ENCODE results near the gene PCDH19. TPM values are rescaled to one million over a fixed set of nuclear protein-coding genes. Genes with fewer than 3 reads are reported as not detected.
A peak's percentile ranks its signal among the peaks of the same experiment; 100 is the strongest.

The PCDH19 gene
- total RNA-seq, 4 donors from 2014 or later: 0.68 to 3.1 (median 1.8) TPM

DNA sequence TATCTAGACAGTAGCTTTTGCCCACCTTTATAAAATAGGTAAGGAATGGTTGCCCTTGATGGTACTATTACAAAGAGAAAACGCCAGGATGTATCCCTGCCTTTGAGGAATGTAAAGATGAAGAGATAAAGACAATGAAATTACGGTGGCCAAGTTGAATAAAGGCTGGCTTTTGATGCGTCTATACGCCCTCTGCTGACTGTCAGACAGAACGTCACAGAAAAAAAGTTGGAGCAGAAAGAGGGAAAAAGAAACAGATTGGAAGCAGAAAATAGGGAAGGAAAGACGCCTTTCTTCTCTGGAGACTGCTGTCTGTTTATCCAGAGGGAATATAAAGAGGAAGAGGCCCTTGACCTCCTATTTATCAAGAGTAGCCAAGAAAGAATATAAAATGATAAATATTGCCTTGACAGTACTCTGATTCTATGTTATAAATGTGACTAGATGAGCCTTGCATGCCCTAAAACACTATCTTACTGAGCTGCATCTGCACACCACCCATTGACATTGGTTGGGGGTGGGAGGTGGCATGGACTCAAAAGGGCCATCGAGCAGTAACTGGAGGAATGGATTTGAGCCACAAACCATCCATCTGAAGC lies 30.6 kb downstream of the PCDH19 start:
- Histone ChIP-seq H3K27ac (no peak overlapping the region), H3K36me3 (no peaks in the 10 kb centered on the region), H3K4me3 (no peak overlapping the region), H3K9me3 (no peaks in the 10 kb centered on the region), H3K27me3 (no peaks in the 10 kb centered on the region), H3K4me1 (no peaks in the 10 kb centered on the region)
- WGBS: 11% methylated on average over 7 of the region's 7 CpGs
- TF ChIP-seq, protein P1, sequence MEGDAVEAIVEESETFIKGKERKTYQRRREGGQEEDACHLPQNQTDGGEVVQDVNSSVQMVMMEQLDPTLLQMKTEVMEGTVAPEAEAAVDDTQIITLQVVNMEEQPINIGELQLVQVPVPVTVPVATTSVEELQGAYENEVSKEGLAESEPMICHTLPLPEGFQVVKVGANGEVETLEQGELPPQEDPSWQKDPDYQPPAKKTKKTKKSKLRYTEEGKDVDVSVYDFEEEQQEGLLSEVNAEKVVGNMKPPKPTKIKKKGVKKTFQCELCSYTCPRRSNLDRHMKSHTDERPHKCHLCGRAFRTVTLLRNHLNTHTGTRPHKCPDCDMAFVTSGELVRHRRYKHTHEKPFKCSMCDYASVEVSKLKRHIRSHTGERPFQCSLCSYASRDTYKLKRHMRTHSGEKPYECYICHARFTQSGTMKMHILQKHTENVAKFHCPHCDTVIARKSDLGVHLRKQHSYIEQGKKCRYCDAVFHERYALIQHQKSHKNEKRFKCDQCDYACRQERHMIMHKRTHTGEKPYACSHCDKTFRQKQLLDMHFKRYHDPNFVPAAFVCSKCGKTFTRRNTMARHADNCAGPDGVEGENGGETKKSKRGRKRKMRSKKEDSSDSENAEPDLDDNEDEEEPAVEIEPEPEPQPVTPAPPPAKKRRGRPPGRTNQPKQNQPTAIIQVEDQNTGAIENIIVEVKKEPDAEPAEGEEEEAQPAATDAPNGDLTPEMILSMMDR (IDR thresholded peaks at IDR 0.05): peak in 1 of 2 donors; percentile 19
- no peak for TF ChIP-seq POLR2A (IDR thresholded peaks at IDR 0.05)
- DNase-seq (ENCODE audit: low spot score in 2 of 2): no peak

- Histone ChIP-seq H3K4me1 (no peaks in the 10 kb centered on the region), H3K27me3 (no peaks in the 10 kb centered on the region), H3K4me3 (no peak overlapping the region), H3K9me3 (no peaks in the 10 kb centered on the region), H3K36me3 (no peaks in the 10 kb centered on the region), H3K27ac (no peak overlapping the region)
- DNase-seq (ENCODE audit: low spot score in 2 of 2): no peak
- no peak for TF ChIP-seq POLR2AphosphoS5 (IDR thresholded peaks at IDR 0.05)
- TF ChIP-seq POLR2A (IDR thresholded peaks at IDR 0.05): no peak
- no peak for TF ChIP-seq EP300 (IDR thresholded peaks at IDR 0.05)
- TF ChIP-seq, protein P1 (IDR thresholded peaks at IDR 0.05): no peak
- WGBS: 77% methylated on average over 5 of the region's 5 CpGs
Measured at GRCh38 chrX:100377826-100378225, 32.2 kb downstream of the PCDH19 start.

DNA sequence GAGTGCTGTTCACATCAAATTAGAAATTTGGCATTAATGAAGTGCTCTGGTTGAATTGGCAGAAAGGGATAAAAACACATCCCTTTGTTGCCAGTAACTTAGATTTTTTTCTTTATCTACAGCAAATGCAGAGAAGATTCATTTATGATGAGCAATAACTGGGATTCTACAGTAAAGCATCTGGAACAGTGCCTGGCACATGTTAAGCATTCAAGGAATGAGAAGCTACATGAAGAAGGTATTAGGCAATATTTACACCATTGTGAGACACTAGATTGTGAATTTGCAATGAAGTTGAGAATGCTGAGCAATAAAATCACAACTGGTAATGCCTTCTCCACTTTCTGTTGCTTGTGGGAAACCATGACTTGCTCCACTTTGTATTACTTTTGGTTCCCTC lies 33.5 kb downstream of the PCDH19 start:
- Histone ChIP-seq H3K9me3 (no peaks in the 10 kb centered on the region), H3K36me3 (no peaks in the 10 kb centered on the region), H3K27ac (no peak overlapping the region), H3K4me1 (no peaks in the 10 kb centered on the region), H3K27me3 (no peaks in the 10 kb centered on the region), H3K4me3 (no peak overlapping the region)
- no peak for DNase-seq (ENCODE audit: low spot score in 2 of 2)
- TF ChIP-seq POLR2A (IDR thresholded peaks at IDR 0.05): no peak
- TF ChIP-seq POLR2AphosphoS5 (IDR thresholded peaks at IDR 0.05): no peak
- TF ChIP-seq, protein P1 (IDR thresholded peaks at IDR 0.05): no peak
- TF ChIP-seq EP300 (IDR thresholded peaks at IDR 0.05): no peak

DNA sequence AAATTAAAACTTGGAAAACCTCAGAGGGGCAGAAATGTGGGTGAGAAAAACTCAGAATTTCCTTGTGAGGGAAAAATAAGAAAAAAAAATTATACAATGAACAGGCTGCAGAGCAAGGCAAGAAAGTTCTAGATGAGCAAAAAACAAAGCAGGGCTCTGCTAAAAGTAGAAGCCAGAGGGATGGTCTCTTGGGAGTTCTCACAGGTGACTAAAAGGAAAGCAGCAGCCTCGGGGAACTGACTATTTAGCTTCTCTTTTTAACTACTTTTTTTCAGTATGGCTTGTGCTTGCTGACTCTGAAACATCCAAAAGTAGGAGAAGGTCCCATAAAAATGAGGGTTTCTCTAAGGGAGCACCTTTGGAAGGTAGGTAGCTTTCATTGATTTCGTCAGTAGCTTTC lies 36.4 kb downstream of the PCDH19 start:
- whole genome bisulfite sequencing: 65% methylated on average over 2 of the region's 2 CpGs
- H3K27me3 ChIP-seq: no peaks in the 10 kb centered on the region
- TF ChIP-seq POLR2A (IDR thresholded peaks at IDR 0.05) (no peak), EP300 (IDR thresholded peaks at IDR 0.05) (no peak), POLR2AphosphoS5 (IDR thresholded peaks at IDR 0.05) (no peak)
- TF ChIP-seq, protein P1 (IDR thresholded peaks at IDR 0.05): no peak

GRCh38 chrX:100368167-100368566 lies 41.9 kb downstream of the PCDH19 start:
- Histone ChIP-seq H3K27me3 (no peaks in the 10 kb centered on the region), H3K9me3 (no peaks in the 10 kb centered on the region), H3K36me3 (no peaks in the 10 kb centered on the region), H3K4me1 (no peaks in the 10 kb centered on the region), H3K4me3 (no peak overlapping the region), H3K27ac (no peak overlapping the region)
- no peak for TF ChIP-seq EP300 (IDR thresholded peaks at IDR 0.05)
- TF ChIP-seq POLR2AphosphoS5 (IDR thresholded peaks at IDR 0.05): no peak
- TF ChIP-seq, protein P1 (IDR thresholded peaks at IDR 0.05): no peak
- TF ChIP-seq POLR2A (IDR thresholded peaks at IDR 0.05): no peak
- DNase-seq (ENCODE audit: low spot score in 2 of 2): no peak

More for the DNA sequence above, 36.4 kb downstream of the PCDH19 start:
- no peak for DNase-seq (ENCODE audit: low spot score in 2 of 2)
- no peaks in the 10 kb centered on the region for H3K9me3 ChIP-seq
- H3K36me3 ChIP-seq: no peaks in the 10 kb centered on the region
- H3K27ac ChIP-seq: no peak overlapping the region
- no peak overlapping the region for H3K4me3 ChIP-seq
- H3K4me1 ChIP-seq: no peaks in the 10 kb centered on the region
